Stimulated activated CD4-positive, alpha-beta T cell treated with anti-CD3 and anti-CD28 coated beads, Interleukin-15, amount 100 ng/mL, for 24 hours (primary cell): ENCODE data around the gene NR1D2.
"Not testable (repeated sequence)": the region's sequence is repeated elsewhere in the genome, so short reads cannot be mapped to it uniquely, and the experiment has no call there.

Experiments used
- DNase-seq: peaks from one replicate; pipeline ENCODE4 v3.0.0-alpha.2; 2020

Gene NR1D2

DNA sequence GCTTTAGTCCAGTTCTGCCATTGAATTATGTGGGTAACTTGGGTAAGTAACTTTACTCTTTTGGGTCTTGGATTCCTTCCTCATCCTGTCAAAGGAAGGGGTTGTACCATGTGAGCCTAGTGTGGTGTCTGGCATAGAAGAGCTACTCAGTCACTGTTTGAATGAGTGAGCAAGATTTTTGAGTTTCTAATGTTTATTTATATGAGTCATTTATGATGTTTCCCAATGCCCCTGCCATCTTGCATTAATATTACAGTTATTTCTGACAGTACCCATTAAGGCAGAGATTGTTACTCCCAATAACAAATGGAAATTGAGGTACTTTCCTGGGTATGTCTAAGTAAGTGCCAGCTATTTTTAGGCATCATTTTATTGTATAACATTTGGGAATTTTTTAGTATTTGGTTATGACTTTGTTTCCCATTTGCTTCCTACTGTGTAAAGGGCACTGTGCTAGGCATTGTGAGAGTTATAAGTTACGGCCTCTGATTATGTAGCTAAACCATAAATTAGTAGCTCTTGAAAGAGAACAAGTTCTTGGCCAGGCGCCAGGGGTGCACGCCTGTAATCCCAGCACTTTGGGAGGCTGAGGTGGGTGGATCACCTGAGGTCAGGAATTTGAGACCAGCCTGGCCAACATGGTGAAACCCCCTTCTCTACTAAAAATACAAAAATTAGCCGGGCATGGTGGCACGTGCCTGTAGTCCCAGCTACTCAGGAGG, 23.5 kb downstream of the NR1D2 start:
- DNase-seq: no peak

GRCh38 chr3:23969393-23969792, 24.3 kb downstream of the NR1D2 start:
- DNase-seq: no peak

GRCh38 chr3:23971684-23972083, 26.6 kb downstream of the NR1D2 start:
- DNase-seq: no peak

DNA sequence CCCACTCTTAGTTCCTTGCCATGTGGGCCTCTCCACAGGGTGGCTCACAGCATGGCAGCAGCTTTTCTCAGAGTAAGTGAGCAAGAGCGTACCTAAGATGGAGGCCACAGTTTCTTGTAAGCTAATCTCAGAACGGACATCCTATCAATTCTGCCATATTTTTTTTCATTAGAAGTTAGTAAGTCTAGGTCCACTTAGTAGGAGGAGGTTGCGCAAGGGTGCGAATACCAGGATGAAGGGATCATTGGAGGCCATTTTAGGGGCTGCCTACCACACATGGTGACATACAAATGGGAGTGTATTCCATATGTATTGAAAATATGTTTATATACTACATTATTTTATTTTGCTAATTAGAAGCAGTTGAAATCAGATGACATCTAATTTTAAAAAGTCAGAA, 31.5 kb downstream of the NR1D2 start:
- no peak for DNase-seq

DNA sequence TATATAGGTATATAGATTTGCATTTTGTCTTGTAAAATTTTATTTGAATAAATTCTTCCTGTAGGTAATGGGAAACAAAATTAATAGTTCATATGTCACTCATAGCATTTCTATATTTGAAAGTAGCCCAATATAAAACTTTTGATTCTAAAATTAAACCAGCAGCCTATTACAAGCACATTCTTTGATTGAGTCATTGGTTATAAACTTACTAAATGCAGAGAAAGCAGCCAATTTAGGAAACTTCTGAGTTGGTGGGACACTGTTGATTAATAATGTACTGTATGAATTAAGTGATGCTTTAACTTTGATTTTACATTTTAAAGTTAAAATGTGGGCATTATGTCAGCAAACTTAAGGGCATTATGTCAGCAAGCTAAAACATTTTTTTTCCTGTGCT, 34.5 kb downstream of the NR1D2 start:
- no peak for DNase-seq

DNA sequence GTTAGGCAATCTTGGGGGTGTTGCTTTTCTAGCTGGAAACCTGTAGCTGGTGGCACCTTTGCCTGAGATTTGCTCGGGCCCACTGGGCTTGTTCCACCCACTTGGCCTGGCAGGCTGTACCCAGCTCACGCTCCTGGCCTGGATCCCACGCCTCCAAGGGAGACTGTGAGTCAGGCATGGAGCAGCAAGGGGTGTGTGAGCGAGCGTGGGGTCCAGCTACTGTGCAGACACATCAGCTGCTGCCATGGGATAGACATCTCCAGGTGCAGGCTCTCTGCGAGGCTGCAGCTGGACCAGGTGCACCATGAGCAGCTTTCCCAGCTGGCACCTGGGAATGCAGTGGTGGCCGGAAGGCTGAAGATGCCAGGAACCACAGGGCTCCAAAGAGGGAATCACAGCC, 36.0 kb downstream of the NR1D2 start:
- DNase-seq: no peak

DNA sequence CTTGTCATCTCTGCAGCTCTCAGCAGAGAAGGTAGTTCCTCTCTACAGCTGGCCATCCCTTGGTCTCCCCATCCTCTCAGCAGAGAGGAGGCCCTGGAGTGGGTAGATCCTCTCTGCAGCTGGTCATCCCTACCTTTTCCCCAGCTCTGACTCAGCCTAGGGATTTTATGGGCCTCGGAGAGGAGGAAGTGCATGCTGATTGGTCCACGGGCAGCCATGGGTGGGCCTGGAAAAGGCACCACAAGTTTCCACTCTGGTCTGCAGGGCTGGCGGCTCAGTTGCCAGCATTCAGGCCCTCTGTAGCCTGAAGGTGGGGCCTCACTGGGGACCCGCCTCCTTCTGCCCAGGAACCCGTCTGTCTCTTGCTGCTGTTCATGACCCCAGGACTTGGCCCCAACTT, 36.9 kb downstream of the NR1D2 start:
- DNase-seq: no peak

DNA sequence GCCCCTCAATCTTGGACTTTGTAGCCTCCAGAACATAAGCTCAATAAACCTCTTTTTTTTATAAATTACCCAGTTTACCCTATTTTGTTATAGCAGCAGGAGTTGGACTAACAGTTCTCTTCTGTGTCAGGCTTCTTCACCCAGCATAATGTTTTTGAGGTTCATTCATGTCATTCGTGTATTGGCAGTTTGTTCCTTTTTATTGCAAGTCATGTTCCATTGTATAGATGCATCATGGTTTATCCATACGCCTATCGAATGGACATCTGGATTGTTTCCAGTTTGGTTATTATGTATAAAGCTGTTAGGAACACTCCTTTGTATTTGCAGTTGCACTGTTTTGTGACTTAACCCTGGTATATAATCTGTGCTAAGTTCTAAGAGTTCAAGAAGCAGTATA, 39.8 kb downstream of the NR1D2 start:
- DNase-seq: no peak

DNA sequence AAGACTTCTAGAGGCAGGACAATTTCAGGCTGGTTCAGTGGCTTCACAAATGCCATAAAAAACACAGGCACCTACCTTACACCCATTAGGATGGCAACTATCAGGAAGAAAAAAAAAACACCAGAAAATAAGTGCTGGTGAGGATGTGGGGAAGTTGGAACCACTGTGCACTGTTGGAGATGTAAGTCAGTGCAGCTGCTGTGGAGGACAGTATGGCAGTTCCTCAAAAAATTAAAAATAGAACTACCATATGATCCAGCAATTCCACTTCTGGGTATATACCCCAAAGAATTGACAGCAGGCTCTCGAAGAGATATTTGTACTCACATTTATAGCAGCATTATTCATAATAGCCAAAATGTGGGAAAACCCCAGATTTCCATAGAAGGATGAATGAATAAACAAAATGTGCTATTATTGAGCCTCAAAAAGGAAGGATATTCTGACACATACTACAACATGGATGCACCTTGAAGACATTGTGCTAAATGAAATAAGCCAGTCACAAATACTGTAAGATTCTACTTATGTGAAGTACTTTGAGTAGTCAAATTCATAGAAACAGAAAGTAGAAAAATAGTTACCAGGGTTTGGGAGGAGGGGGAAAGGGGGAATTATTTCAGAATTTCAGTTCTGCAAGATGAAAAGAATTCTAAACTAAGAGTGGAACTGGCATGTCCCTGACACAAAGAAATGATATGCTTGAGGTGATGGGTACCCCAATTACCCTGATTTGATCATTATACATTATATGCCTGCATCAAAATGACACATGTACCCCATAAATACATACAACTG, 40.9 kb downstream of the NR1D2 start:
- DNase-seq: no peak

DNA sequence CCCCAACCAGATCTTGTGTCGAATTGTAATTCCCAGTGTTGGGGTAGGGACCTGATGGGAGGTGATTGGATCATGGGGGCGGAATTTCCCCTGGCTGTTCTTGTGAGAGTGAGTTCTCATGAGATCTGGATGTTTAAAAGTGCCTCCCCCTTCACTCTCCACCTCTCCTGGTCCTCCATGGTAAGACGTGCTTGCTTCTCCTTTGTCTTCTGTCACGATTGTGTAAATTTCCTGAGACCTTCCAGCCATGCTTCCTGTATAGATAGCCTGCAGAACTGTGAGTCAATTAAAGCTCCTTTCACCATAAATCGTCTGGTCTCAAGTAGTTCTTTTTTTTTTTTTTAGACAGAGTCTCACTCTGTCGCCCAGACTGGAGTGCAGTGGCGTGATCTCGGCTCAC, 42.3 kb downstream of the NR1D2 start:
- no peak for DNase-seq

- DNase-seq: no peak
Measured at GRCh38 chr3:23991306-23991682, 46.2 kb downstream of the NR1D2 start.

GRCh38 chr3:23991683-23992628, 46.9 kb downstream of the NR1D2 start:
- no peak for DNase-seq

DNA sequence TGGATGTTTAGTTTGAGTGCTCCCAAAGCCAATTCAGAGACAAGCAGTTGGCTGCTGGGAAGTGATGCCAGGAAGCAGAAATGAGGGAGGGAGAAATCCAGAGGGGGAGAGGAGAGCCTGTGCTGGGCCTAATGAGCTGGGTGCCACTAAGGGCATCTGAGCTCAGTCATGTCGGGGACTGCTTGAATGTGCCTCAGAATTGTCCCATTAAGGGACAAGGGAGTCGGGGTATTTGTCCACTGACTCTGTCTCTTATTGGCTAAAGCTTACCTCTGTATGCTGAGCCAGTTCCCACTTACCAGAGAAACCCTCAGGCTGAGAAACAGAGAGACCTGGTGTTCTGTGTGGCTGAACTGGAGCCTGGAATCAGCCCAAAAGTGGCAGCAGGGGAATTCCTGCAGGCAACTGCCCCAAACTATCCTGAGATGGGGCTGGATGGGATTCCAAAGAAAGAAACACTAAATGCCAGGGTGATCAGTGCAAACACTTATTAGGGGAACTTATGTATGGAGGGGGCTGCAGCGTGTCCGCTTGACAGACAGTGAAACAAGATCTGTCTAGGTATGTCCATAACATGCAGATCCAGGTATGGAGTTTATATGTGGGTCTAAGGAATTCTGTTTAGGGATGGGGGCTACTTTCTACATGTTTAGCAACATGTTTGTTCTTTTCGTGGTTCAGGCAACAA, 48.6 kb downstream of the NR1D2 start:
- DNase-seq: no peak

DNA sequence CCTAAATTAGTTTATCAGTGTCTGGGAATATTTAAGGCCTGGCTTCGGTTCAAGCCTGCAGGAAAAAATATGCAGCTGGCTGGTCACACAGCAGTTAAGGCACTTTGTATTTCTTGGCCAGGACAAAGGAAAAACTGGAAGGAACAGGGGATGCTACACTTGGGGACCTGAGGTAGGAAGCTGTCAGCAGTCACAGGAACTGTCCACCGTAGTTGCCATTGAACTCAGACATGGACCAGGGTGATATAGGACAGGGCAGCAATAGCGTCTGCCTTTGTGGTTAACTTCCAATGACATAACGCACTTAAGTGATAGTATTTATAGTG, 49.1 kb downstream of the NR1D2 start:
- no peak for DNase-seq

GRCh38 chr3:23995219-23995618, 50.1 kb downstream of the NR1D2 start:
- no peak for DNase-seq

- DNase-seq: no peak
Measured at GRCh38 chr3:23996095-23996524, 51.0 kb downstream of the NR1D2 start.

GRCh38 chr3:23999012-23999641, 54.0 kb downstream of the NR1D2 start:
- DNase-seq: peak; percentile 79

- no peak for DNase-seq
Measured at GRCh38 chr3:24002129-24002528, 57.0 kb downstream of the NR1D2 start.

DNA sequence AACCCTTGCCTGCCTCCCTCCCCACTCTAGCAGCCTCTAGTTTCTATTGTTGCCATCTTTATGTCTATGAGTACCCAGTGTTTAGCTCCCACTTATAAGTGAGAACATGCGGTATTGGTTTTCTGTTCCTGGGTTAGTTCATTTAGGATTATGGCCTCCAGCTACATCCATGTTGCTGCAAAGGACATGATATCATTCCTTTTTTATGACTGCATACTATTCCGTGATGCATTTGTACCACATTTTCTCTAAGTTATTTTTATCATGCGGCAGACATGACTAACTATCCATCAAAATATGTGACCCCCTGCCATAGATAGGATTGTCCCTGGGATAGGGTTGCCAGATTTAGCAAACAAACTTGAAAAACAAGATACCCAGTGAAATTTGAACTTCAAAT, 58.4 kb downstream of the NR1D2 start:
- DNase-seq: no peak

DNA sequence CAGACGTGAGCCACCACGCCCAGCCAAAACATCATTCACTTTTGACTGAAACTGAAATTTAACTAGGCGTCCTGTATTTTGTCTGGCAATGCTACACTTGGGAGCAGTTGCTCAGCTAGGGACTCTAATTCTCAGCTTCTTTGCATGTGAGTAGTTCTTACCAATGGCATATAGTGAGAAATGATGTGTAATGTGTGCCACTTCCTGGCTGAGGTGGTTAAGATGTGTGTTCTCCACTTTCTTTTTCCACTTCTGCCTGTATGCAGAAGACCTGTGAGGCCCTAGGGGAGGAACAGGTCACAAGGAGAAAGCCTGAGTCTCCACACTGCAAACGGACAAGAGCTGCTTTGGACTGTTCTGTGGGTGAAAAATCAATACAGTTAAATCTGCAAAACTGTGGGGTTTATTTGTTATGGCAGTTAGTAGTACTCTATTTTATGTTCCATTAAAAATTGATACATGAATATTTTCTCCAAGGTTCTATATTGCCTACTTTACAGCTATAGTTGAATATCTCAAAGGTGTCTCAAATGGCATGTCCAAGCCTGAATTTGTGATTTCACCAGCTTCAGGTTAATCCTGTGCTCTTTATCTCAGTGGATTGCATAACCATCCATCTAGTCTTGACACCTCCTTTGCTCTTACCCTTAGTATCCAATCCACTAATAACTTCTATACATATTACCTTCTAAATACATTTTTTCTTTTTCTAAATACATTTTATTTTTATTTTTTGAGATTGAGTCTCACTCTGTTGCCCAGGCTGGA, 59.3 kb downstream of the NR1D2 start:
- peak; percentile 41 for DNase-seq

DNA sequence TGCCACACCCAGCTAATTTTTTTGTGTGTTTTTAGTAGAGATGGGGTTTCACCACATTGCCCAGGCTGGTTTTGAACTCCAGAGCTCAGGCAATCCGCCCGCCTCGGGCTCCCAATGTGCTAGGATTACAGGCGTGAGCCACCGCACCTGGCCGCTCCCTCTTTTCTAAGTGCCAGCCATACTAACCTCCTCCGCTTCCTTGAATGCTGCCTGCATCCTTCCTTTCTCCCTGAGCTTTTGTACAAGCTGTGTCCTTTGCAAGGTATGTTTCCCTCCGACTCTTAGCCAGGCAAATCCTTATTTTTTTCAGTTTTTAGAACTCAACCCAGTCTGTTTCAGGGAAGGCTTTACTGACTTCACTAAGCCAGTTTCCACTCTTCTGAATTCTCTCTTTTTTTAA, 60.6 kb downstream of the NR1D2 start:
- no peak for DNase-seq

GRCh38 chr3:24010834-24011233, 65.7 kb downstream of the NR1D2 start:
- DNase-seq: not testable (repeated sequence)
